HepG2 (cell line): ENCODE data around the gene INTS3. TPM values are rescaled to one million over a fixed set of nuclear protein-coding genes. Genes with fewer than 3 reads are reported as not detected.

Experiments used
- ATAC-seq: fragments of 200-7000 bp; cut with Tn5 transposase; 3 replicates; pipeline ENCODE4 v1.9.1; 2020; ENCODE audit warnings: mild to moderate bottlenecking, moderate library complexity
- BruUV-seq: library from RNA; stranded (reverse); fragments of 400-500 nt; replicated peaks from 2 replicates; lab custom pipeline; 2021; lab: Mats Ljungman, UMichigan
- CTCF ChIA-PET: fragments of 300-600 bp; formaldehyde crosslinking; extraction: SDS; loops from one replicate; lab custom pipeline; 2021; ENCODE audit warnings: low total read pairs, inconsistent platforms, low intra/inter-chr PET ratio; lab: Yijun Ruan, JAX
- POLR2A ChIA-PET: fragments of 350-600 bp; sonication (Branson Sonifier 250); formaldehyde crosslinking; loops from one replicate; lab custom pipeline; 2020; ENCODE audit warnings: antibody characterized with exemption, inconsistent platforms; lab: Yijun Ruan, JAX
- DNase-seq: peaks from one replicate; pipeline ENCODE4 v3.0.0-alpha.2; 2015; ENCODE audit warnings: low spot score
- FAIRE-seq: peaks from 3 replicates; lab custom pipeline; 2011; peaks lifted over from hg19 to GRCh38; lab: Jason Lieb, UNC
- H2AFZ ChIP-seq: one replicate; pipeline ENCODE4 v1.6.1; 2011; ENCODE audit warnings: low read length, inconsistent platforms
- H3K27ac ChIP-seq: fragments of 300-600 bp; 3 replicates; pipeline ENCODE4 v1.8.0; 2011; ENCODE audit warnings: mixed run types, mild to moderate bottlenecking, mixed read lengths, low read length, inconsistent platforms; ENCODE audit not compliant: insufficient read depth; ENCODE audit errors: extremely low read length
- H3K27me3 ChIP-seq, 2 experiments: fragments of 200-600 bp in 1 of 2; 2 replicates in 1 of 2; 3 replicates in 1 of 2; pipeline versions ENCODE4 v1.6.0 to v1.8.0; 2011; ENCODE audit warnings: low read length in 2 of 2, mild to moderate bottlenecking in 2 of 2, moderate library complexity in 2 of 2, inconsistent platforms in 1 of 2; ENCODE audit not compliant: insufficient read depth in 2 of 2, control insufficient read depth in 1 of 2
- H3K36me3 ChIP-seq, 2 experiments: fragments of 200-600 bp in 1 of 2; replicated peaks in 1 of 2; 2 replicates in 1 of 2; 3 replicates in 1 of 2; pipeline versions ENCODE4 v1.5.1 to v1.8.0; 2011; ENCODE audit warnings: low read length in 2 of 2, inconsistent platforms in 1 of 2; ENCODE audit not compliant: insufficient read depth in 2 of 2, control insufficient read depth in 1 of 2
- H3K4me1 ChIP-seq: 2 replicates; pipeline ENCODE4 v1.5.1; 2012; ENCODE audit warnings: low read length, inconsistent platforms; ENCODE audit not compliant: insufficient read depth
- H3K4me2 ChIP-seq: 2 replicates; pipeline ENCODE4 v1.6.0; 2011; ENCODE audit warnings: low read depth, low read length, inconsistent platforms
- H3K4me3 ChIP-seq, 3 experiments: fragments of 200-600 bp in 1 of 3; sonication (generic), shearing (Covaris generic) in 1 of 3; replicated peaks in 1 of 3; 2 replicates each; pipeline ENCODE4 v1.5.1; 2011 to 2016; ENCODE audit warnings: low read length in 3 of 3, inconsistent platforms in 2 of 3, low read depth in 2 of 3, mild to moderate bottlenecking in 2 of 3, control low read depth in 1 of 3, mixed read lengths in 1 of 3; ENCODE audit not compliant: insufficient read depth in 1 of 3
- H3K79me2 ChIP-seq: one replicate; pipeline ENCODE4 v1.6.1; 2011; ENCODE audit warnings: low read length, inconsistent platforms; ENCODE audit not compliant: insufficient read depth
- H3K9ac ChIP-seq: 2 replicates; pipeline ENCODE4 v1.6.0; 2011; ENCODE audit warnings: mild to moderate bottlenecking, low read depth, low read length, inconsistent platforms; ENCODE audit not compliant: insufficient read depth
- H3K9me3 ChIP-seq: 2 replicates; pipeline ENCODE4 v1.5.1; 2012; ENCODE audit warnings: mild to moderate bottlenecking, low read length
- H4K20me1 ChIP-seq: 2 replicates; pipeline ENCODE4 v1.6.0; 2011; ENCODE audit warnings: inconsistent platforms, mild to moderate bottlenecking, low read length, moderate library complexity; ENCODE audit not compliant: insufficient read depth
- AHDC1 ChIP-seq: sonication (generic); formaldehyde crosslinking; IDR thresholded peaks from 2 replicates; pipeline ENCODE4 v1.5.1; 2020; ENCODE audit warnings: mild to moderate bottlenecking, missing genetic modification reagents, borderline replicate concordance
- AHR ChIP-seq: IDR thresholded peaks from 2 replicates; pipeline ENCODE4 v1.6.1; 2018; ENCODE audit warnings: missing genetic modification reagents, missing compliant biosample characterization
- BRD4 ChIP-seq: sonication (generic); formaldehyde crosslinking; IDR thresholded peaks from 2 replicates; pipeline ENCODE4 v1.4.0; 2020; ENCODE audit warnings: missing genetic modification reagents
- ELF3 ChIP-seq: IDR thresholded peaks from 2 replicates; pipeline ENCODE4 v1.6.1; 2016; ENCODE audit warnings: missing genetic modification reagents, missing compliant biosample characterization
- NCOR1 ChIP-seq: fragments of 200-600 bp; sonication (generic); IDR thresholded peaks from 2 replicates; pipeline ENCODE4 v1.7.0; 2017; ENCODE audit warnings: antibody characterized with exemption, low read length, borderline replicate concordance
- NFYC ChIP-seq: IDR thresholded peaks from 2 replicates; pipeline ENCODE4 v1.6.1; 2016; ENCODE audit warnings: missing genetic modification reagents, missing compliant biosample characterization
- PHF8 ChIP-seq: sonication (generic); formaldehyde crosslinking; IDR thresholded peaks from 2 replicates; pipeline ENCODE4 v1.5.0; 2020; ENCODE audit warnings: missing genetic modification reagents
- SP1 ChIP-seq, 2 experiments: fragments of 450-650 bp in 1 of 2; sonication (generic) in 1 of 2; formaldehyde crosslinking in 1 of 2; IDR thresholded peaks; 2 replicates each; pipeline versions ENCODE4 v1.4.0 to v1.6.1; 2016 to 2020; ENCODE audit warnings: missing genetic modification reagents in 1 of 2
- SP140L ChIP-seq: sonication (generic); formaldehyde crosslinking; IDR thresholded peaks from 2 replicates; pipeline ENCODE4 v1.4.0; 2020; ENCODE audit warnings: missing genetic modification reagents, borderline replicate concordance
- TOE1 ChIP-seq: sonication (generic); formaldehyde crosslinking; IDR thresholded peaks from 2 replicates; pipeline ENCODE4 v1.4.0; 2020; ENCODE audit warnings: mild to moderate bottlenecking, missing genetic modification reagents
- ZBTB46 ChIP-seq: sonication (generic); formaldehyde crosslinking; IDR thresholded peaks from 2 replicates; pipeline ENCODE4 v1.4.0; 2020; ENCODE audit warnings: mild to moderate bottlenecking, missing genetic modification reagents, borderline replicate concordance
- ZNF33A ChIP-seq: sonication (generic); formaldehyde crosslinking; IDR thresholded peaks from 2 replicates; pipeline ENCODE4 v1.5.1; 2020; ENCODE audit warnings: missing genetic modification reagents, mild to moderate bottlenecking, moderate library complexity, borderline replicate concordance
- ZNF800 ChIP-seq: sonication (generic); formaldehyde crosslinking; IDR thresholded peaks from 2 replicates; pipeline ENCODE4 v1.4.0; 2020; ENCODE audit warnings: missing genetic modification reagents
- ZSCAN31 ChIP-seq: sonication (generic); formaldehyde crosslinking; IDR thresholded peaks from 2 replicates; pipeline ENCODE4 v1.5.0; 2020; ENCODE audit warnings: low read depth, mild to moderate bottlenecking, missing genetic modification reagents
- WGBS: methylation state at CpG from one replicate; pipeline ENCODE4 v1.1.6; 2017; ENCODE audit warnings: low lambda C conversion rate; 5-methylcytosine and 5-hydroxymethylcytosine counted together
- in situ Hi-C: cut with HindIII; loops from 2 replicates; pipeline ENCODE4 v1.10.0; 2017; ENCODE audit warnings: low pct_unique_long_range_greater_than_20kb; ENCODE audit not compliant: extremely low pct_ligation_motif_present
- intact Hi-C: fragments of 100-400 bp; cut with micrococcal nuclease; formaldehyde crosslinking; loops from one replicate; pipeline ENCODE4 v1.10.0; 2022; ENCODE audit not compliant: unreplicated experiment
- polyA plus RNA-seq, 8 experiments: library from polyadenylated mRNA; depleted of rRNA in 3 of 8; stranded (reverse) in 7 of 8; unstranded in 1 of 8; fragments of >200 nt; fragmentation: Illumina TruSeq in 4 of 8; extraction: Trizol in 4 of 8; gene quantifications; 2 replicates each; pipeline versions ENCODE4 v1.2.1 to v1.2.3, GENCODE V29; 2011 to 2016; ENCODE audit warnings: low read depth in 4 of 8, missing spikeins in 1 of 8, mixed read lengths in 1 of 8; ENCODE audit not compliant: insufficient read depth in 1 of 8
- total RNA-seq, 5 experiments: library from RNA; depleted of rRNA; stranded (reverse); fragments of >200 nt; fragmentation: Illumina TruSeq; extraction: Trizol; gene quantifications; 2 replicates each; pipeline ENCODE4 v1.2.3, GENCODE V29; 2016; ENCODE audit warnings: low read depth in 1 of 5

INTS3 gene
- total and polyA plus RNA-seq, 2 of the 13 experiments (the other 11 are each of a cell fraction or from before 2014, with no cell fraction given), result 17.2 to 27.2 TPM

GRCh38 chr1:153698020-153698922 lies 29.6 kb upstream of the INTS3 start:
- Histone ChIP-seq H4K20me1 (no peaks in the 10 kb centered on the region), H3K27me3 (peaks cover 0 to 2% of the 10 kb centered on the region in 2 experiments; a peak in 2 of 5 replicates), H2AFZ (no peak overlapping the region), H3K79me2 (no peaks in the 10 kb centered on the region), H3K36me3 (no peaks in the 10 kb centered on the region), H3K9ac (no peak overlapping the region), H3K9me3 (no peaks in the 10 kb centered on the region), H3K4me1 (peaks cover 21% of the 10 kb centered on the region), H3K4me2 (no peak overlapping the region), H3K4me3 (no peak overlapping the region; a peak in 1 of 6 replicates), H3K27ac (no peak overlapping the region)
- in situ Hi-C loops, result no loop called here
- ChIA-PET POLR2A (interaction anchor here (1.3 kb wide), 1 partner anchor 29 kb away, joined by 3 read pairs; the partner anchor contains the start of gene INTS3), CTCF (no interaction called here)
- ATAC-seq (no peak), DNase-seq (no peak), FAIRE-seq (no peak)
- 67% methylated on average over 26 of the region's 29 CpGs for WGBS
- no TSS peak for BruUV-seq
- intact Hi-C loops, result no loop called here
- TF ChIP-seq TOE1 (CRISPR knock-in tag) (no peak), SP140L (CRISPR knock-in tag) (no peak), PHF8 (CRISPR knock-in tag) (no peak), BRD4 (no peak), AHDC1 (CRISPR knock-in tag) (no peak), ZNF33A (no peak), ZBTB46 (CRISPR knock-in tag) (no peak), SP1 (IDR thresholded peaks at IDR 0.05) (no peak), SP1 (CRISPR knock-in tag; IDR thresholded peaks at IDR 0.05) (no peak), ZNF800 (CRISPR knock-in tag) (no peak), AHR (CRISPR knock-in tag) (no peak), NCOR1 (no peak), ZSCAN31 (CRISPR knock-in tag) (no peak), ELF3 (CRISPR knock-in tag) (no peak), NFYC (CRISPR knock-in tag) (no peak)
